Mesendoderm (in vitro differentiated cells): ENCODE measurements around the gene CAMK2A.

Source experiments
- DNase-seq: peaks from one replicate; pipeline ENCODE4 v3.0.0; 2013
- H2AK5ac ChIP-seq: 2 replicates; pipeline ENCODE4 v1.6.1; 2013; ENCODE audit warnings: low read length, inconsistent platforms
- H2BK120ac ChIP-seq: 2 replicates; pipeline ENCODE4 v1.6.1; 2013; ENCODE audit warnings: low read depth, mild to moderate bottlenecking, low read length, moderate library complexity, mixed read lengths
- H2BK15ac ChIP-seq: replicated peaks from 2 replicates; pipeline ENCODE4 v1.6.1; 2013; ENCODE audit warnings: low read depth, mild to moderate bottlenecking, moderate library complexity
- H2BK5ac ChIP-seq: 2 replicates; pipeline ENCODE4 v1.6.1; 2013; ENCODE audit warnings: low read length, inconsistent platforms
- H3K18ac ChIP-seq: 2 replicates; pipeline ENCODE4 v1.6.1; 2013; ENCODE audit warnings: mild to moderate bottlenecking, low read length, mixed read lengths
- H3K23ac ChIP-seq: one replicate; pipeline ENCODE4 v1.6.1; 2013; ENCODE audit warnings: low read length
- H3K27ac ChIP-seq: 2 replicates; pipeline ENCODE4 v1.5.1; 2013; ENCODE audit warnings: low read depth, mild to moderate bottlenecking, inconsistent platforms, low read length, moderate library complexity
- H3K27me3 ChIP-seq: 2 replicates; pipeline ENCODE4 v1.6.1; 2013; ENCODE audit warnings: low read length, control low read depth, mild to moderate bottlenecking, inconsistent platforms; ENCODE audit not compliant: insufficient read depth, poor library complexity
- H3K36me3 ChIP-seq: 2 replicates; pipeline ENCODE4 v1.6.1; 2013; ENCODE audit warnings: low read length, inconsistent platforms; ENCODE audit not compliant: control insufficient read depth, insufficient read depth
- H3K4ac ChIP-seq: one replicate; pipeline ENCODE4 v1.6.1; 2013; ENCODE audit warnings: low read depth, mild to moderate bottlenecking, low read length, moderate library complexity
- H3K4me1 ChIP-seq: 2 replicates; pipeline ENCODE4 v1.6.1; 2013; ENCODE audit warnings: low read depth, low read length, inconsistent platforms; ENCODE audit not compliant: control insufficient read depth
- H3K4me2 ChIP-seq: 2 replicates; pipeline ENCODE4 v1.6.1; 2013; ENCODE audit warnings: low read length
- H3K4me3 ChIP-seq: 2 replicates; pipeline ENCODE4 v1.5.1; 2013; ENCODE audit warnings: mild to moderate bottlenecking, low read length
- H3K56ac ChIP-seq: one replicate; pipeline ENCODE4 v1.6.1; 2013; ENCODE audit warnings: low read length
- H3K79me1 ChIP-seq: 2 replicates; pipeline ENCODE4 v1.6.1; 2013; ENCODE audit warnings: low read length, inconsistent platforms
- H3K79me2 ChIP-seq: 2 replicates; pipeline ENCODE4 v1.6.1; 2013; ENCODE audit warnings: mild to moderate bottlenecking, low read length; ENCODE audit not compliant: control insufficient read depth, insufficient read depth
- H3K9ac ChIP-seq: 2 replicates; pipeline ENCODE4 v1.6.1; 2013; ENCODE audit warnings: low read length, inconsistent platforms
- H4K5ac ChIP-seq: one replicate; pipeline ENCODE4 v1.6.1; 2013; ENCODE audit warnings: low read length
- H4K8ac ChIP-seq: one replicate; pipeline ENCODE4 v1.6.1; 2013; ENCODE audit warnings: low read depth, mild to moderate bottlenecking, control low read depth, low read length, moderate library complexity
- WGBS: extraction: QIAGEN DNeasy Blood & Tissue Kit; methylation state at CpG from one replicate; pipeline ENCODE4 v1.1.7; 2013; ENCODE audit warnings: low lambda C conversion rate, missing lambda C conversion rate; ENCODE audit not compliant: insufficient coverage; ENCODE audit errors: extremely low coverage; 5-methylcytosine and 5-hydroxymethylcytosine counted together

CAMK2A gene

GRCh38 chr5:150305557-150305956 is 16.0 kb upstream of the CAMK2A start:
- H3K4me3 ChIP-seq, result no peak overlapping the region
- H2BK15ac ChIP-seq, result no peak overlapping the region
- no peaks in the 10 kb centered on the region for H3K36me3 ChIP-seq
- H3K27ac ChIP-seq, result no peak overlapping the region
- no peak overlapping the region for H3K4me2 ChIP-seq
- no peak overlapping the region for H2BK120ac ChIP-seq
- no peaks in the 10 kb centered on the region for H3K79me2 ChIP-seq
- no peak overlapping the region for H4K5ac ChIP-seq
- no peak overlapping the region for H2BK5ac ChIP-seq
- no peak overlapping the region for H4K8ac ChIP-seq
- H3K79me1 ChIP-seq, result no peaks in the 10 kb centered on the region
- H3K18ac ChIP-seq, result no peak overlapping the region
- no peak overlapping the region for H3K56ac ChIP-seq
- H2AK5ac ChIP-seq, result no peak overlapping the region
- peaks cover 10% of the 10 kb centered on the region for H3K4me1 ChIP-seq
- H3K9ac ChIP-seq, result no peak overlapping the region
- H3K23ac ChIP-seq, result no peak overlapping the region
- H3K4ac ChIP-seq, result no peak overlapping the region
- H3K27me3 ChIP-seq, result no peaks in the 10 kb centered on the region
- WGBS, result no CpG with 5 or more reads among the region's 1 CpG
- DNase-seq, result no peak

GRCh38 chr5:150305095-150305494 is 15.5 kb upstream of the CAMK2A start:
- no CpG with 5 or more reads among the region's 2 CpGs for WGBS
- Histone ChIP-seq H3K36me3 (no peaks in the 10 kb centered on the region), H3K18ac (no peak overlapping the region), H3K79me2 (no peaks in the 10 kb centered on the region), H4K5ac (no peak overlapping the region), H3K79me1 (no peaks in the 10 kb centered on the region), H2BK5ac (no peak overlapping the region), H2AK5ac (no peak overlapping the region), H3K4me2 (no peak overlapping the region), H3K4ac (no peak overlapping the region), H3K27ac (no peak overlapping the region), H3K9ac (no peak overlapping the region), H3K27me3 (no peaks in the 10 kb centered on the region), H3K23ac (no peak overlapping the region), H2BK120ac (no peak overlapping the region), H3K4me3 (no peak overlapping the region), H4K8ac (no peak overlapping the region), H3K4me1 (peaks cover 15% of the 10 kb centered on the region), H3K56ac (no peak overlapping the region), H2BK15ac (no peak overlapping the region)
- no peak for DNase-seq

GRCh38 chr5:150304481-150305081 is 15.0 kb upstream of the CAMK2A start:
- WGBS, result no CpG with 5 or more reads among the region's 4 CpGs
- no peaks in the 10 kb centered on the region for H3K36me3 ChIP-seq

GRCh38 chr5:150303660-150304386 is 14.2 kb upstream of the CAMK2A start:
- Histone ChIP-seq H3K79me2 (no peaks in the 10 kb centered on the region), H3K4me2 (no peak overlapping the region), H3K23ac (no peak overlapping the region), H3K56ac (peak overlapping the region; percentile 87), H4K8ac (no peak overlapping the region), H3K4me3 (no peak overlapping the region), H2BK15ac (no peak overlapping the region), H3K36me3 (no peaks in the 10 kb centered on the region), H3K4me1 (peaks cover 17% of the 10 kb centered on the region), H3K4ac (no peak overlapping the region), H3K9ac (no peak overlapping the region), H3K27me3 (no peaks in the 10 kb centered on the region), H2AK5ac (no peak overlapping the region), H2BK5ac (no peak overlapping the region), H4K5ac (no peak overlapping the region), H3K18ac (no peak overlapping the region), H2BK120ac (no peak overlapping the region), H3K79me1 (no peaks in the 10 kb centered on the region), H3K27ac (no peak overlapping the region)
- no peak for DNase-seq
- no CpG with 5 or more reads among the region's 7 CpGs for WGBS

More at GRCh38 chr5:150304481-150305081, 15.0 kb upstream of the CAMK2A start:
- Histone ChIP-seq H3K4me1 (peaks cover 17% of the 10 kb centered on the region), H2BK120ac (no peak overlapping the region), H3K23ac (no peak overlapping the region), H3K79me2 (no peaks in the 10 kb centered on the region), H4K8ac (no peak overlapping the region), H3K27me3 (no peaks in the 10 kb centered on the region), H3K79me1 (no peaks in the 10 kb centered on the region), H4K5ac (no peak overlapping the region), H2AK5ac (no peak overlapping the region), H2BK15ac (no peak overlapping the region), H3K4ac (no peak overlapping the region), H2BK5ac (no peak overlapping the region), H3K4me2 (no peak overlapping the region), H3K18ac (no peak overlapping the region), H3K27ac (no peak overlapping the region), H3K9ac (no peak overlapping the region), H3K4me3 (no peak overlapping the region), H3K56ac (no peak overlapping the region)
- DNase-seq, result peak; percentile 41

GRCh38 chr5:150303070-150303615 is 13.6 kb upstream of the CAMK2A start:
- Histone ChIP-seq H2BK5ac (no peak overlapping the region), H4K5ac (no peak overlapping the region), H3K23ac (no peak overlapping the region), H2BK120ac (no peak overlapping the region), H3K27me3 (no peaks in the 10 kb centered on the region), H3K9ac (peak overlapping the region; percentile 55), H3K36me3 (no peaks in the 10 kb centered on the region), H4K8ac (no peak overlapping the region), H3K4ac (no peak overlapping the region), H2AK5ac (no peak overlapping the region), H3K4me2 (peak overlapping the region; percentile 59), H2BK15ac (no peak overlapping the region), H3K4me1 (peaks cover 17% of the 10 kb centered on the region), H3K79me1 (no peaks in the 10 kb centered on the region), H3K18ac (no peak overlapping the region), H3K4me3 (peak overlapping the region; percentile 7), H3K56ac (peak overlapping the region; percentile 87), H3K27ac (peak overlapping the region; percentile 20), H3K79me2 (no peaks in the 10 kb centered on the region)
- peak; percentile 61 for DNase-seq
- WGBS, result no CpG with 5 or more reads among the region's 16 CpGs
